GM19025 (cell line): ENCODE measurements around the gene EXOC3.

ENCODE experiments used
- ATAC-seq: cut with Tn5 transposase; IDR thresholded peaks from one replicate; pipeline ENCODE4 v1.9.1; 2021; ENCODE audit warnings: mild to moderate bottlenecking, low read depth, moderate library complexity; ENCODE audit not compliant: unreplicated experiment

EXOC3 gene

DNA sequence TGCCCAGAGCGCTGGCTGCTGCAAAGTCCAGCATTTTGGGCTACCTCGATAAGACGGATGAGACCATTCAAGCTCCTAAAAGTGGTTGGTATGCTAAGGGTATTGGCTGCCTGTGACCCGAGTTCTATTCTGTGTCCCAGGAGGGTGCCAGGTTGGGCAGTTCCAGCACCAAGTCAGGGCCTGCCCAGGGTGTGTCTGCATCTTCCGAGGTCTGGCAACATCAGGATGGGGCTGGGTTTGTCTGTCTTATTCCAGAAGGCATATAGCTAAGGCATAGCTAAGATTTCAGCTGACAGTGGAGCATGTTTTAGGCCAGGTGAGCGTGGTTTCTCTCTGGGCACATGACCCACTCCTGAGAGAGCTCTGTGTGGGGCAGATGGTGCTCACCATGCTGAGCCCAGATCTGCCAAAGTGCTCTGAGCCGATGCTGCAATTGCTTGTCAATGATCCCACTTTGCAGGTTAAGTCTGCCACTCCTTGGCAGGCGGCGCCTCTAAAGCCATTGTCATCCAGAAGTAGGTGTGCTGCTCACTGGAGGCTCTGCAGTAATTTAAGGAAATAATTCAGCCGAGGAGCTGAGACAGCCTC is 73.5 kb downstream of the EXOC3 start:
- ATAC-seq, result no peak
